Measurements from ENCODE around the gene EIF4E1B. TPM values are rescaled to one million over a fixed set of nuclear protein-coding genes. Genes with fewer than 3 reads are reported as not detected.

EIF4E1B gene
- total RNA-seq, 3 donors from 2014 or later, result 1.6 TPM; not detected in 2

- Histone ChIP-seq H3K4me1 (no peaks in the 10 kb centered on the region), H3K4me3 (no peak overlapping the region), H3K9me3 (no peaks in the 10 kb centered on the region), H3K27ac (no peak overlapping the region), H3K36me3 (no peaks in the 10 kb centered on the region), H3K27me3 (peaks cover 0 to 23% of the 10 kb centered on the region in 2 donors)
- DNase-seq (ENCODE audit: low spot score in 2 of 2), result no peak
- no peak for TF ChIP-seq POLR2A (IDR thresholded peaks at IDR 0.05)
- TF ChIP-seq CTCF (IDR thresholded peaks at IDR 0.05), result no peak
- no peak for TF ChIP-seq POLR2AphosphoS5 (IDR thresholded peaks at IDR 0.05)
- intact Hi-C loops (cut with DNase I; ENCODE audit: low total_unique reads), result no loop called here
Measured at GRCh38 chr5:176659860-176660461, 29.5 kb downstream of the EIF4E1B start.

- no peak for TF ChIP-seq POLR2AphosphoS5 (IDR thresholded peaks at IDR 0.05)
- TF ChIP-seq POLR2A (IDR thresholded peaks at IDR 0.05), result no peak
- Histone ChIP-seq H3K36me3 (no peaks in the 10 kb centered on the region), H3K9me3 (no peaks in the 10 kb centered on the region), H3K4me3 (no peak overlapping the region), H3K4me1 (no peaks in the 10 kb centered on the region), H3K27me3 (peaks cover 0 to 24% of the 10 kb centered on the region in 2 donors), H3K27ac (no peak overlapping the region)
- intact Hi-C loops (cut with DNase I; ENCODE audit: low total_unique reads), result no loop called here
- DNase-seq (ENCODE audit: low spot score in 2 of 2), result no peak
Measured at GRCh38 chr5:176660530-176660859, 30.0 kb downstream of the EIF4E1B start.

- DNase-seq (ENCODE audit: low spot score in 2 of 2), result peak; percentile 31 to 71
- H3K4me1 ChIP-seq, result no peaks in the 10 kb centered on the region
- no peak overlapping the region for H3K27ac ChIP-seq
- H3K4me3 ChIP-seq, result peak overlapping the region in 1 of 3 donors; percentile 33
- H3K27me3 ChIP-seq, result peaks cover 0 to 24% of the 10 kb centered on the region in 2 donors
- no peaks in the 10 kb centered on the region for H3K36me3 ChIP-seq
- H3K9me3 ChIP-seq, result no peaks in the 10 kb centered on the region
- intact Hi-C loops (cut with DNase I; ENCODE audit: low total_unique reads), result no loop called here
- TF ChIP-seq POLR2AphosphoS5 (IDR thresholded peaks at IDR 0.05), result no peak
- peak; percentile 80 to 82 (median 81) for TF ChIP-seq CTCF (IDR thresholded peaks at IDR 0.05)
Measured at GRCh38 chr5:176660860-176661641, 30.6 kb downstream of the EIF4E1B start.

- Histone ChIP-seq H3K27me3 (peaks cover 0 to 24% of the 10 kb centered on the region in 2 donors), H3K4me1 (no peaks in the 10 kb centered on the region), H3K36me3 (no peaks in the 10 kb centered on the region), H3K9me3 (no peaks in the 10 kb centered on the region), H3K27ac (no peak overlapping the region), H3K4me3 (no peak overlapping the region)
- TF ChIP-seq POLR2AphosphoS5 (IDR thresholded peaks at IDR 0.05) (no peak), POLR2A (IDR thresholded peaks at IDR 0.05) (no peak), CTCF (IDR thresholded peaks at IDR 0.05) (no peak)
- intact Hi-C loops (cut with DNase I; ENCODE audit: low total_unique reads), result no loop called here
- no peak for DNase-seq (ENCODE audit: low spot score in 2 of 2)
Measured at GRCh38 chr5:176661676-176662075, 31.2 kb downstream of the EIF4E1B start.

GRCh38 chr5:176662371-176663333 lies 32.2 kb downstream of the EIF4E1B start:
- H3K4me1 ChIP-seq, result no peaks in the 10 kb centered on the region
- no peaks in the 10 kb centered on the region for H3K36me3 ChIP-seq
- no peak overlapping the region for H3K4me3 ChIP-seq
- no peak for DNase-seq (ENCODE audit: low spot score in 2 of 2)
- intact Hi-C loops (cut with DNase I; ENCODE audit: low total_unique reads), result no loop called here
- H3K27me3 ChIP-seq, result peaks cover 0 to 24% of the 10 kb centered on the region in 2 donors
- H3K9me3 ChIP-seq, result no peaks in the 10 kb centered on the region
- TF ChIP-seq POLR2A (IDR thresholded peaks at IDR 0.05) (no peak), CTCF (IDR thresholded peaks at IDR 0.05) (no peak), POLR2AphosphoS5 (IDR thresholded peaks at IDR 0.05) (no peak)
- no peak overlapping the region for H3K27ac ChIP-seq

Data from breast epithelium (tissue), 4 donors.